Measurements from ENCODE around the gene NUMB. TPM values are rescaled to one million over a fixed set of nuclear protein-coding genes. Genes with fewer than 3 reads are reported as not detected.

Gene NUMB
- total RNA-seq, 2 experiments from 2014 or later = 39.6 to 49.6 TPM

DNA sequence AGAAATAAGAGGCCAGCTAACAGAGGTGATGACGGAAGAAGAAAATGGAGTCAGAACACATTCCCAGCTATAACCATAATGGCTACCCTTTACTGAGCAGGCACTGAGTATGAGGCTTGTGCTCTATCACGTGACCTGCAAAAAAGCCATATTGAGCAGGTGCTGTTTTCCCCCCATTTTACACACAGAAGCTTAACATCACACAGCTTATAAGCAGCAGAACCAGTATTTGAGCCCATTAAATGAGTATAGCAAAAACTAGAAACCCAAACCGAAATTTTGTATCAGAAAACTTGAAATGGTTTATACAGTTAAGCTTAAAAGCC, 192.7 kb downstream of the NUMB start:
- ChIA-PET POLR2A (no interaction called here), CTCF (interaction anchor here (0.6 kb wide), 1 partner anchor 338 kb away, joined by 3 read pairs; no protein-coding TSS in a partner anchor)
- no peak for DNase-seq
- H3K9me3 Mint-ChIP-seq = no peaks in the 10 kb centered on the region
- no peak overlapping the region for H3K27ac Mint-ChIP-seq
- peaks cover 12% of the 10 kb centered on the region for H3K27me3 Mint-ChIP-seq
- H3K4me3 Mint-ChIP-seq = no peak overlapping the region
- peaks cover 6% of the 10 kb centered on the region for H3K4me1 Mint-ChIP-seq
- H3K36me3 Mint-ChIP-seq (ENCODE audit: low read depth) = no peaks in the 10 kb centered on the region

DNA sequence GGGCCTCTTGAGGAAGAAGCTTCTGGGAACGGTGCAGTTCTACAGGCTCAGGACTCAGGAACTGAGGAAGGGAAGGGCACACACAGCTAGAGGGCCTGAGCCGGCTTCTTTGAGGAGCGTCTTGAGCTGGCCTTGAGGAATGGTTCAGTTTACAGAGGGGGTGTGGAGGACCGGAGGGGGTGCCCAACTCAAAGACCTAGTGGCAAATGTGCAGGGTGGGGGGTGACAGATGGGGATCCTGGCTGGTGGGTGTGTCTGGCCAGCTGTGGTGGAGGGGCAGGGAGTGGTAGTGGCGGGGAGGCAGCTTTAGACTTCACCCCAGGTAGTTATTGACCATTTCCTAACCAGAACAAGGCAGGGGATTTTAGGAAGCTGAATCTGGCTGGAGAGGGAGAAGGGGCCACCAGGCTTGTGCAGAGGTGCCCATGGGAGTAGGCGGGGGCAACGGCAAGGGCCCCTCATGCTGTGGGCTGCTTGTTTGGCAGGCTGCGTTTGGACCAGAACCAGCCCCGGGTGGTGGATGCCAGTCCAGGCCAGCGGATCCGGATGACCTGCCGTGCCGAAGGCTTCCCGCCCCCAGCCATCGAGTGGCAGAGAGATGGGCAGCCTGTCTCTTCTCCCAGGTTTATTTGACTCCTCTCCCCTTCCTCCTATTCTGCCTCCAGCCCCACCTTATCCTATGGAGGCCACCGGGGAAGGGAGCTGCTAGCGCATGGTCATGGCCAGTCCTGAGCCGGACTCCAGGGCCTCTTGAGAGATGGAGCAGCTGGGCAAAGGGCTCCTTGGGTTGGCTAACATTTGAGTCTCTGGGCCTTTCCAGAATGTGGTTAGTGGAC, 193.2 kb downstream of the NUMB start:
- no peak overlapping the region for H3K27ac Mint-ChIP-seq
- H3K4me1 Mint-ChIP-seq = no peaks in the 10 kb centered on the region
- H3K9me3 Mint-ChIP-seq = no peaks in the 10 kb centered on the region
- ChIA-PET POLR2A (no interaction called here), CTCF (interaction anchor here (0.6 to 1.1 kb wide), 3 partner anchors 11 to 199 kb away, joined by 3 read pairs; no protein-coding TSS in a partner anchor)
- no peaks in the 10 kb centered on the region for H3K36me3 Mint-ChIP-seq (ENCODE audit: low read depth)
- DNase-seq = no peak
- H3K4me3 Mint-ChIP-seq = no peak overlapping the region
- peaks cover 7% of the 10 kb centered on the region for H3K27me3 Mint-ChIP-seq

DNA sequence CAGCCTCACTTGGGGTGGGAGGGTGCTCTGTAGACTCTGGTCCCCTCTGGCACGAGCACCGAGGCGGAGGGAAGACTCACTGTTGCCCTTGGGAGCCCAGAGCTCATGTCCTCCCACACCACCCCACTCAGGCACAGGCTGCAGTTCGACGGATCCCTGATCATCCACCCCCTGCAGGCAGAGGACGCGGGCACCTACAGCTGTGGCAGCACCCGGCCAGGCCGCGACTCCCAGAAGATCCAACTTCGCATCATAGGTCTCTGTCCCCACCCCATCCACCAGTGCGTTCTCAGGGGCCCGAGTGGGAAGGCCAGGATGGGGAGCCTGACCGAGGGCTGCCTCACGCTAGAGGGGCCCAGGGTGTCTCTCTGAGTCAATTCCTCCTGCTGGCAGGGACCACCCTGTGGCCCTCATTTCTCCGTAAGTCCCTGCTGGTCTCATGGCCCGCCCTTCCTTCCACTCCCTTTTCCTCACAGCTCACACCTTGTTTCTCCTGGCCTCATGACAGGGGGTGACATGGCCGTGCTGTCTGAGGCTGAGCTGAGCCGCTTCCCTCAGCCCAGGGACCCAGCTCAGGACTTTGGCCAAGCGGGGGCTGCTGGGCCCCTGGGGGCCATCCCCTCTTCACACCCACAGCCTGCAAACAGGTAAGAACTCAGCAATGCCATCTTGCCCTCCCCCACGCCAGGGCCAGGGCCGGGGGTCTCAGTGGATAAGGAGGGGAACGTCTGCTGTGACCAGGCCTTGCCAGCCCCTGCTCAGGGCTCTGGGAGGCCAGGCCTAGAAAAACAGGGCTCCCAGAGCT, 194.1 kb downstream of the NUMB start:
- ChIA-PET CTCF (interaction anchor here (0.6 to 1.1 kb wide), 4 partner anchors 10 to 200 kb away, joined by 3 read pairs; no protein-coding TSS in a partner anchor), POLR2A (no interaction called here)
- no peak overlapping the region for H3K4me3 Mint-ChIP-seq
- no peaks in the 10 kb centered on the region for H3K4me1 Mint-ChIP-seq
- DNase-seq = no peak
- H3K27ac Mint-ChIP-seq = no peak overlapping the region
- peaks cover 1% of the 10 kb centered on the region for H3K27me3 Mint-ChIP-seq
- no peaks in the 10 kb centered on the region for H3K9me3 Mint-ChIP-seq
- no peaks in the 10 kb centered on the region for H3K36me3 Mint-ChIP-seq (ENCODE audit: low read depth)

GRCh38 chr14:73263606-73264005, 194.7 kb downstream of the NUMB start:
- no peaks in the 10 kb centered on the region for H3K4me1 Mint-ChIP-seq
- CTCF ChIA-PET = interaction anchor here (0.7 to 1.6 kb wide), 3 partner anchors 31 to 163 kb away, joined by 3 read pairs; no protein-coding TSS in a partner anchor
- POLR2A ChIA-PET = no interaction called here

GRCh38 chr14:73262427-73263183, 195.7 kb downstream of the NUMB start:
- no peaks in the 10 kb centered on the region for H3K9me3 Mint-ChIP-seq
- H3K4me1 Mint-ChIP-seq = no peaks in the 10 kb centered on the region
- no peak for DNase-seq
- H3K27me3 Mint-ChIP-seq = no peaks in the 10 kb centered on the region
- no peak overlapping the region for H3K27ac Mint-ChIP-seq
- H3K36me3 Mint-ChIP-seq (ENCODE audit: low read depth) = no peaks in the 10 kb centered on the region
- POLR2A ChIA-PET = no interaction called here
- no peak overlapping the region for H3K4me3 Mint-ChIP-seq
- CTCF ChIA-PET = interaction anchor here (1.0 to 1.6 kb wide), 3 partner anchors 15 to 164 kb away, joined by 3 to 4 read pairs (median 3); no protein-coding TSS in a partner anchor

More at GRCh38 chr14:73263606-73264005, 194.7 kb downstream of the NUMB start:
- Mint-ChIP-seq H3K27ac (no peak overlapping the region), H3K4me3 (no peak overlapping the region), H3K27me3 (no peaks in the 10 kb centered on the region), H3K9me3 (no peaks in the 10 kb centered on the region), H3K36me3 (ENCODE audit: low read depth) (no peaks in the 10 kb centered on the region)
- no peak for DNase-seq

DNA sequence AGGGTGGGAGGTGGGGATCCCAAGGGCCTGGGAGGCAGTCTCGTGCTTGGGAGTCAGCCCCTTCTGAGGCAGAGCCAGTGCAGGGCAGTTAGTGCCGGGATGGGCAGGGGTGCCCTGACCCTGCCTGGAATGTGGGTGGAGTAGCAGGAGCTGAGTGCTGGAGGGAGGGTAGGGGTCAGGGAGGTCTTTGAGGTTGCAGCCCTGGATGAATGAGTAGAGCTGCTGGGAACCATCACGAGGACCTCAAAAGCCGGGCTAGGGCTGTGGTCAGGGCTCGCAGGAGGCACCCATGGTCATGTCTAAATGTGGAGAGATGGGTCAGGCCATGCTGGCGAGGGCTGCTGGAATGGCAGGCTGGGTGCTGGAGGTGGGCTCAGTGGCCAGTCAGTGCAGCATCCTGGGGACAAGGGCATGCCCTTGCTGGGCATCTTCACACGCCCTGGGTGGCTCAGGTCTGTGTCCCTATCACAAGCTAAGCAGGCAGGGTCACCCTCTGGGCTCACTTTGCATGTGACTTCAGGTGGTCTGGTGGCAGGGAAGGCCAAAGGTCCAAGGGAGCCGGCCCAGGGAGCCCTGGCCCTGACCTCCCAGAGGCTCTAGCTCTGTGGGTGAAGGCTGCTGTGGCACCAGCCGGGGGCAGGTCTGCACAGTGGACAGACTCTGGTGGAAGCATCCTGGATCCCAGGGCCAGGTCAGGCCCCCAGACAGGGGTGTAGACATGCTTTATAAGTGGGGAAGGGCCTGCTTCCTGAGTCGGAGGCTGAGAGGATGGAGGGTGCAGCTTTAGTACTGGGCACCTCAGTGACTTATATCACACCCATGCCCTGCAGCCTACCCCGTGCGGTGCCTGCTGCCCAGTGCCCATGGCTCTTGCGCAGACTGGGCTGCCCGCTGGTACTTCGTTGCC, 196.6 kb downstream of the NUMB start:
- Mint-ChIP-seq H3K27ac (no peak overlapping the region), H3K4me3 (no peak overlapping the region), H3K9me3 (no peaks in the 10 kb centered on the region), H3K36me3 (ENCODE audit: low read depth) (no peaks in the 10 kb centered on the region), H3K27me3 (no peaks in the 10 kb centered on the region), H3K4me1 (no peaks in the 10 kb centered on the region)
- CTCF ChIA-PET = interaction anchor here (1.0 to 1.6 kb wide), 2 partner anchors 16 to 29 kb away, joined by 3 to 4 read pairs; no protein-coding TSS in a partner anchor
- POLR2A ChIA-PET = no interaction called here
- no peak for DNase-seq

DNA sequence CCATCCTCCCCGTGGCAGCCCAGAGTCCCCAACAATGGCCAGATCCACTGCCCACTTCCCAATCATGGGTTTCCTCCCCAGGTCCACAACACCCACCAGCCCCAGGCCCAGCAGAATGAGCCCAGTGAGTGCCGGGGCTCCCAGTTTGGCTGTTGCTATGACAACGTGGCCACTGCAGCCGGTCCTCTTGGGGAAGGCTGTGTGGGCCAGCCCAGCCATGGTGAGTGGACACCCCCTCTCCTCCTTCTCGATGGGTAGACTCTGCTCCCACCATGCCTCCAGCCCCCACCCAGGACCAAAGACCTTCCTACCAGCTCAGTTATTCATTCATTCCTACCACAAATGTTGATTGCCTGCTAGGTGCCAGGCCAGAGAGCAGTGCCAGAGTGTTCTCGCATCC, 197.3 kb downstream of the NUMB start:
- H3K4me3 Mint-ChIP-seq = no peak overlapping the region
- H3K27ac Mint-ChIP-seq = no peak overlapping the region
- no peaks in the 10 kb centered on the region for H3K27me3 Mint-ChIP-seq
- H3K9me3 Mint-ChIP-seq = no peaks in the 10 kb centered on the region
- POLR2A ChIA-PET = no interaction called here
- no peaks in the 10 kb centered on the region for H3K4me1 Mint-ChIP-seq
- no peaks in the 10 kb centered on the region for H3K36me3 Mint-ChIP-seq (ENCODE audit: low read depth)
- DNase-seq = no peak
- CTCF ChIA-PET = no interaction called here

DNA sequence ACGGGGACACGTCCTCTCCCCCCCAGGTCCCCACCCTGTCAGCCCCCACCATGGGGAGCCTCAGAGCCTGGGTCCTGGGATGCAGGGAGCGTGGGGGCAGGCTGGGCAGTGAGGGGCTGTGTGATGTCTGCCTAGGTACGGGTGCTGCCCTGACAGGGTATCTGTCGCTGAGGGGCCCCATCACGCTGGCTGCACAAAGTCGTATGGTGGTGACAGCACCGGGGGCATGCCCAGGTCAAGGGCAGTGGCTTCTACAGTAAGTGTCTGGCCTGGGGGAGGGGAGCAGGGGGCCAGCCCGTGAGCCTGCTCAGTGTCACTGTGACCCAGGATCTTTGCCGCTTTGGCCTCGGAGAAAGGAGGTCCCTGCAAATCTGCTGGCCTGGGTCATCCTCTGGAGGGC, 197.8 kb downstream of the NUMB start:
- POLR2A ChIA-PET = no interaction called here
- Mint-ChIP-seq H3K36me3 (ENCODE audit: low read depth) (no peaks in the 10 kb centered on the region), H3K9me3 (no peaks in the 10 kb centered on the region), H3K27me3 (no peaks in the 10 kb centered on the region), H3K27ac (no peak overlapping the region), H3K4me1 (no peaks in the 10 kb centered on the region), H3K4me3 (no peak overlapping the region)
- CTCF ChIA-PET = no interaction called here
- DNase-seq = no peak

- POLR2A ChIA-PET = no interaction called here
- CTCF ChIA-PET = interaction anchor here (0.5 kb wide), 1 partner anchor 482 kb away, joined by 3 read pairs; no protein-coding TSS in a partner anchor
Measured at GRCh38 chr14:73259837-73260236, 198.5 kb downstream of the NUMB start.

GRCh38 chr14:73258845-73259611, 199.3 kb downstream of the NUMB start:
- no peaks in the 10 kb centered on the region for H3K27me3 Mint-ChIP-seq
- H3K27ac Mint-ChIP-seq = no peak overlapping the region
- H3K9me3 Mint-ChIP-seq = no peaks in the 10 kb centered on the region
- ChIA-PET CTCF (interaction anchor here (0.5 kb wide), 1 partner anchor 482 kb away, joined by 3 read pairs; no protein-coding TSS in a partner anchor), POLR2A (no interaction called here)
- no peak for DNase-seq
- no peaks in the 10 kb centered on the region for H3K36me3 Mint-ChIP-seq (ENCODE audit: low read depth)
- no peaks in the 10 kb centered on the region for H3K4me1 Mint-ChIP-seq
- H3K4me3 Mint-ChIP-seq = no peak overlapping the region

More at GRCh38 chr14:73259837-73260236, 198.5 kb downstream of the NUMB start:
- DNase-seq = no peak
- Mint-ChIP-seq H3K27me3 (no peaks in the 10 kb centered on the region), H3K36me3 (ENCODE audit: low read depth) (no peaks in the 10 kb centered on the region), H3K27ac (no peak overlapping the region), H3K9me3 (no peaks in the 10 kb centered on the region), H3K4me1 (no peaks in the 10 kb centered on the region), H3K4me3 (no peak overlapping the region)

GRCh38 chr14:73258076-73258475, 200.3 kb downstream of the NUMB start:
- no peak for DNase-seq
- Mint-ChIP-seq H3K27me3 (no peaks in the 10 kb centered on the region), H3K36me3 (ENCODE audit: low read depth) (no peaks in the 10 kb centered on the region), H3K4me1 (no peaks in the 10 kb centered on the region), H3K27ac (no peak overlapping the region), H3K4me3 (no peak overlapping the region), H3K9me3 (no peaks in the 10 kb centered on the region)
- POLR2A ChIA-PET = no interaction called here
- CTCF ChIA-PET = no interaction called here
